Vagina (tissue), 2 donors: ENCODE results near the gene ACTN4. TPM values are rescaled to one million over a fixed set of nuclear protein-coding genes. Genes with fewer than 3 reads are reported as not detected.
"Not testable (repeated sequence)": the region's sequence is repeated elsewhere in the genome, so short reads cannot be mapped to it uniquely, and the experiment has no call there.

ENCODE experiments used
- DNase-seq, 2 donors: peaks; one replicate each; pipeline ENCODE4 v3.0.0-alpha.2; 2017; ENCODE audit errors: extremely low spot score in 2 of 2
- H3K27ac ChIP-seq: fragments of 200-600 bp; sonication (generic); one replicate; pipeline ENCODE4 v1.5.1; 2019
- H3K27me3 ChIP-seq: fragments of 200-600 bp; sonication (generic); one replicate; pipeline ENCODE4 v1.5.1; 2019
- H3K36me3 ChIP-seq, 2 donors: fragments of 200-600 bp; sonication (generic); one replicate each; pipeline ENCODE4 v1.5.1; 2017 to 2019
- H3K4me1 ChIP-seq: fragments of 200-600 bp; sonication (generic); one replicate; pipeline ENCODE4 v1.5.1; 2019
- H3K4me3 ChIP-seq, 2 donors: fragments of 200-600 bp; sonication (generic); 1 replicate in 1 of 2; 2 replicates in 1 of 2; pipeline ENCODE4 v1.5.1; 2016 to 2019
- H3K9me3 ChIP-seq: fragments of 200-600 bp; sonication (generic); one replicate; pipeline ENCODE4 v1.5.1; 2019
- CTCF ChIP-seq, 3 experiments: fragments of 450-650 bp in 2 of 3; fragments of 200-600 bp in 1 of 3; sonication (generic) in 1 of 3; IDR thresholded peaks; one replicate each; pipeline ENCODE4 v1.5.1; 2017 to 2019; ENCODE audit warnings: antibody characterized with exemption in 3 of 3, mild to moderate bottlenecking in 2 of 3, moderate library complexity in 2 of 3
- POLR2A ChIP-seq, 2 donors: fragments of 450-650 bp; IDR thresholded peaks; one replicate each; pipeline ENCODE4 v1.6.1; 2017; ENCODE audit warnings: antibody characterized with exemption in 2 of 2, mild to moderate bottlenecking in 2 of 2, moderate library complexity in 2 of 2
- POLR2AphosphoS5 ChIP-seq, 2 donors: sonication (generic); formaldehyde crosslinking; IDR thresholded peaks; one replicate each; pipeline ENCODE4 v1.9.0; 2017; ENCODE audit warnings: antibody characterized with exemption in 2 of 2, mild to moderate bottlenecking in 2 of 2, low read depth in 1 of 2; ENCODE audit not compliant: insufficient read depth in 1 of 2
- intact Hi-C: fragments of 100-400 bp; cut with DNase I; formaldehyde crosslinking; loops from one replicate; pipeline ENCODE4 v1.15.1; 2023
- total RNA-seq: library from RNA; depleted of rRNA; stranded (reverse); fragments of >200 nt; gene quantifications from one replicate; pipeline ENCODE4 v1.2.3, GENCODE V29; 2016

Gene ACTN4
- total RNA-seq, 1 donor from 2014 or later = 513 TPM

- H3K27ac ChIP-seq = peak overlapping the region; percentile 80
- TF ChIP-seq POLR2A (IDR thresholded peaks at IDR 0.05) (no peak), CTCF (IDR thresholded peaks at IDR 0.05) (no peak), POLR2AphosphoS5 (IDR thresholded peaks at IDR 0.05; ENCODE audit: insufficient read depth in 1 of 2, low read depth in 1 of 2) (no peak)
- no peaks in the 10 kb centered on the region for H3K27me3 ChIP-seq
- intact Hi-C loops = no loop called here
- DNase-seq = no peak
- H3K4me3 ChIP-seq = peak overlapping the region; percentile 82 to 98
- peaks cover 20% of the 10 kb centered on the region for H3K4me1 ChIP-seq
- H3K9me3 ChIP-seq = no peaks in the 10 kb centered on the region
- peaks cover 0 to 46% of the 10 kb centered on the region in 2 donors for H3K36me3 ChIP-seq
These were observed 27.9 kb upstream of the ACTN4 start for GRCh38 chr19:38619361-38620174.

GRCh38 chr19:38624822-38625221 is 22.6 kb upstream of the ACTN4 start:
- peaks cover 0 to 98% of the 10 kb centered on the region in 2 donors for H3K36me3 ChIP-seq
- intact Hi-C loops = no loop called here
- H3K4me1 ChIP-seq = peaks cover 7% of the 10 kb centered on the region
- no peak overlapping the region for H3K4me3 ChIP-seq
- no peaks in the 10 kb centered on the region for H3K27me3 ChIP-seq
- no peaks in the 10 kb centered on the region for H3K9me3 ChIP-seq
- DNase-seq = no peak
- no peak overlapping the region for H3K27ac ChIP-seq
- TF ChIP-seq POLR2A (IDR thresholded peaks at IDR 0.05) (no peak), POLR2AphosphoS5 (IDR thresholded peaks at IDR 0.05; ENCODE audit: insufficient read depth in 1 of 2, low read depth in 1 of 2) (no peak), CTCF (IDR thresholded peaks at IDR 0.05) (no peak)

- H3K4me1 ChIP-seq = no peaks in the 10 kb centered on the region
- no peaks in the 10 kb centered on the region for H3K27me3 ChIP-seq
- no peak overlapping the region for H3K4me3 ChIP-seq
- H3K36me3 ChIP-seq = peaks cover 0 to 91% of the 10 kb centered on the region in 2 donors
- no peak for DNase-seq
- no peak overlapping the region for H3K27ac ChIP-seq
- intact Hi-C loops = no loop called here
- H3K9me3 ChIP-seq = no peaks in the 10 kb centered on the region
- TF ChIP-seq CTCF (IDR thresholded peaks at IDR 0.05) = no peak
- TF ChIP-seq POLR2A (IDR thresholded peaks at IDR 0.05) = no peak
- TF ChIP-seq POLR2AphosphoS5 (IDR thresholded peaks at IDR 0.05; ENCODE audit: insufficient read depth in 1 of 2, low read depth in 1 of 2) = no peak
These were observed 21.0 kb upstream of the ACTN4 start for GRCh38 chr19:38626401-38626800.

- Histone ChIP-seq H3K4me1 (peaks cover 2% of the 10 kb centered on the region), H3K9me3 (no peaks in the 10 kb centered on the region), H3K36me3 (peaks cover 0 to 67% of the 10 kb centered on the region in 2 donors), H3K27ac (no peak overlapping the region), H3K4me3 (no peak overlapping the region), H3K27me3 (no peaks in the 10 kb centered on the region)
- TF ChIP-seq CTCF (IDR thresholded peaks at IDR 0.05) (no peak), POLR2A (IDR thresholded peaks at IDR 0.05) (no peak), POLR2AphosphoS5 (IDR thresholded peaks at IDR 0.05; ENCODE audit: insufficient read depth in 1 of 2, low read depth in 1 of 2) (no peak)
- no peak for DNase-seq
- intact Hi-C loops = no loop called here
These were observed 17.9 kb upstream of the ACTN4 start for GRCh38 chr19:38629568-38629967.

- H3K27ac ChIP-seq, H3K4me3 ChIP-seq, DNase-seq, H3K27me3 ChIP-seq, H3K9me3 ChIP-seq: not testable (repeated sequence)
- Histone ChIP-seq H3K4me1 (peaks cover 15% of the 10 kb centered on the region), H3K36me3 (peaks cover 0 to 50% of the 10 kb centered on the region in 2 donors)
- intact Hi-C loops = loop anchor here (5.0 kb wide), 1 partner anchor 219 kb away; no protein-coding TSS in a partner anchor
These were observed 16.1 kb upstream of the ACTN4 start for GRCh38 chr19:38631301-38631700.

GRCh38 chr19:38631811-38632475 is 15.5 kb upstream of the ACTN4 start:
- DNase-seq, H3K27me3 ChIP-seq, H3K9me3 ChIP-seq, H3K27ac ChIP-seq, H3K4me3 ChIP-seq: not testable (repeated sequence)
- peaks cover 0 to 44% of the 10 kb centered on the region in 2 donors for H3K36me3 ChIP-seq
- peaks cover 21% of the 10 kb centered on the region for H3K4me1 ChIP-seq
- intact Hi-C loops = loop anchor here (5.0 kb wide), 1 partner anchor 220 kb away; no protein-coding TSS in a partner anchor
